ENCODE results near the gene SEBOX.

DNA sequence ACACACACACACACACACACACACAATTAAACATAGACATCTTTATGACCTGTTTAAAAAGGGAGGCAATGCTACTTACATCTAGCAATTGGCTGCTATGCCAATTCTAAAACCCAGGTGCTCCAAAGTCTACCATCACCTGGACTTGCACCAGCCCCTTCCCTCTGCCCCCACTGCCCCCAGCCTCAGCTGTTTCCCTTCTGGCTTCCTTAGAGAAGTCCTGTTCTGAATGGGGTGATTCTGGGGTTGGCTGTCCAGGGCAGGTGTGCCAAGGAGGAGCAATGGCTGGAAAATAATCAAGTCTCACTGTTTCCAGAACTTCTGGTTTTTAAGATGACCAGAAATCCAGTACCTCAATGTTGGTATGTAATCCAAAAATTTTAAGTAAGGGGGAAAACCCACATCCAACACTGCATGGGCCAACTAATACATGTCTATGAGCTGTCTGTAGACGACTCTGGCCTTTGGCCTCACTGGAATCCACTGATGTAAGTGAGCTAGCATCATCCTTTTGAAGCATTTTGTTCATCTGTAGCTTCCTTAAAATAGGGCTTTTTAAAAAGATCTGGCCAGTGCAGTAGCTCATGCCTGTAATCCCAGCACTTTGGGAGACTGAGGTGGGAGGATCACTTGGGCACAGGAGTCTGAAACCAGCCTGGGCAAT, 31.8 kb downstream of the SEBOX start:
- TF ChIP-seq, protein P1, sequence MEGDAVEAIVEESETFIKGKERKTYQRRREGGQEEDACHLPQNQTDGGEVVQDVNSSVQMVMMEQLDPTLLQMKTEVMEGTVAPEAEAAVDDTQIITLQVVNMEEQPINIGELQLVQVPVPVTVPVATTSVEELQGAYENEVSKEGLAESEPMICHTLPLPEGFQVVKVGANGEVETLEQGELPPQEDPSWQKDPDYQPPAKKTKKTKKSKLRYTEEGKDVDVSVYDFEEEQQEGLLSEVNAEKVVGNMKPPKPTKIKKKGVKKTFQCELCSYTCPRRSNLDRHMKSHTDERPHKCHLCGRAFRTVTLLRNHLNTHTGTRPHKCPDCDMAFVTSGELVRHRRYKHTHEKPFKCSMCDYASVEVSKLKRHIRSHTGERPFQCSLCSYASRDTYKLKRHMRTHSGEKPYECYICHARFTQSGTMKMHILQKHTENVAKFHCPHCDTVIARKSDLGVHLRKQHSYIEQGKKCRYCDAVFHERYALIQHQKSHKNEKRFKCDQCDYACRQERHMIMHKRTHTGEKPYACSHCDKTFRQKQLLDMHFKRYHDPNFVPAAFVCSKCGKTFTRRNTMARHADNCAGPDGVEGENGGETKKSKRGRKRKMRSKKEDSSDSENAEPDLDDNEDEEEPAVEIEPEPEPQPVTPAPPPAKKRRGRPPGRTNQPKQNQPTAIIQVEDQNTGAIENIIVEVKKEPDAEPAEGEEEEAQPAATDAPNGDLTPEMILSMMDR (IDR thresholded peaks at IDR 0.05) = no peak
- TF ChIP-seq POLR2A (IDR thresholded peaks at IDR 0.05) = no peak
